ENCODE data around the gene CUEDC2.

- no peak for TF ChIP-seq POLR2A (IDR thresholded peaks at IDR 0.05; ENCODE audit: low read depth, low read length)
- TF ChIP-seq POLR2AphosphoS5 (IDR thresholded peaks at IDR 0.05; ENCODE audit: low read depth, low read length): no peak
- no peak for TF ChIP-seq TAF1 (IDR thresholded peaks at IDR 0.05; ENCODE audit: low read depth, low read length)
- TF ChIP-seq POU2F2 (IDR thresholded peaks at IDR 0.05; ENCODE audit: low read depth, low read length): no peak
- no peak for TF ChIP-seq SPI1 (IDR thresholded peaks at IDR 0.05; ENCODE audit: low read depth, low read length)
These were observed 48.3 kb downstream of the CUEDC2 start for GRCh38 chr10:102384053-102384452.
